GM23338 (cell line): ENCODE results near the gene AP5Z1. TPM values are rescaled to one million over a fixed set of nuclear protein-coding genes. Genes with fewer than 3 reads are reported as not detected.

Experiments
- ATAC-seq: fragments of 200-7000 bp; cut with Tn5 transposase; 3 replicates; pipeline ENCODE4 v1.9.1; 2020
- DNase-seq: peaks from one replicate; pipeline ENCODE4 v3.0.0-alpha.2; 2015; ENCODE audit warnings: low spot score
- H2AFZ ChIP-seq: fragments of 200-600 bp; sonication (generic); 2 replicates; pipeline ENCODE4 v1.8.0; 2016; ENCODE audit warnings: antibody characterized with exemption, mild to moderate bottlenecking, moderate library complexity
- H3F3A ChIP-seq: fragments of 200-600 bp; sonication (generic); replicated peaks from 2 replicates; pipeline ENCODE4 v1.8.0; 2017; ENCODE audit warnings: antibody characterized with exemption, mixed run types, low read depth
- H3K27ac ChIP-seq: fragments of 200-600 bp; sonication (generic); 2 replicates; pipeline ENCODE4 v1.6.1; 2016; ENCODE audit warnings: low read depth
- H3K27me3 ChIP-seq: fragments of 200-600 bp; sonication (generic); 2 replicates; pipeline ENCODE4 v1.8.0; 2016; ENCODE audit warnings: mild to moderate bottlenecking, mixed run types, moderate library complexity; ENCODE audit not compliant: insufficient read depth
- H3K36me3 ChIP-seq: fragments of 200-600 bp; sonication (generic); 2 replicates; pipeline ENCODE4 v1.8.0; 2016; ENCODE audit warnings: mild to moderate bottlenecking; ENCODE audit not compliant: insufficient read depth
- H3K4me1 ChIP-seq: fragments of 200-600 bp; sonication (generic); 2 replicates; pipeline ENCODE4 v1.8.0; 2016; ENCODE audit warnings: mild to moderate bottlenecking, moderate library complexity; ENCODE audit not compliant: insufficient read depth
- H3K4me2 ChIP-seq: fragments of 200-600 bp; sonication (generic); 2 replicates; pipeline ENCODE4 v1.7.1; 2017; ENCODE audit warnings: mixed run types
- H3K4me3 ChIP-seq: fragments of 200-600 bp; sonication (generic); 2 replicates; pipeline ENCODE4 v1.6.1; 2016; ENCODE audit warnings: mixed run types
- H3K79me2 ChIP-seq: fragments of 200-600 bp; sonication (generic); replicated peaks from 2 replicates; pipeline ENCODE4 v1.8.0; 2017; ENCODE audit warnings: mild to moderate bottlenecking; ENCODE audit not compliant: insufficient read depth
- H3K9me2 ChIP-seq: fragments of 200-600 bp; sonication (generic); 2 replicates; pipeline ENCODE4 v1.8.0; 2017; ENCODE audit not compliant: insufficient read depth
- H4K20me1 ChIP-seq: fragments of 200-600 bp; sonication (generic); replicated peaks from 2 replicates; pipeline ENCODE4 v1.8.0; 2017; ENCODE audit warnings: mild to moderate bottlenecking; ENCODE audit not compliant: insufficient read depth
- H3K27ac Mint-ChIP-seq: 2 replicates; pipeline ENCODE4 v1.8.0; 2020; ENCODE audit warnings: inconsistent platforms, mild to moderate bottlenecking, moderate library complexity, mixed read lengths
- H3K27me3 Mint-ChIP-seq: 3 replicates; pipeline ENCODE4 v1.8.0; 2022; ENCODE audit warnings: low read depth, mild to moderate bottlenecking, moderate library complexity, mixed read lengths, inconsistent platforms; ENCODE audit not compliant: insufficient read depth, poor library complexity
- H3K36me3 Mint-ChIP-seq: 3 replicates; pipeline ENCODE4 v1.8.0; 2021; ENCODE audit warnings: low read depth, mild to moderate bottlenecking, inconsistent platforms, moderate library complexity, mixed read lengths
- H3K4me1 Mint-ChIP-seq: 3 replicates; pipeline ENCODE4 v1.8.0; 2020; ENCODE audit warnings: mild to moderate bottlenecking, inconsistent platforms, mixed read lengths
- H3K4me3 Mint-ChIP-seq: 3 replicates; pipeline ENCODE4 v1.8.0; 2021; ENCODE audit warnings: moderate library complexity, mild to moderate bottlenecking, inconsistent platforms, mixed read lengths
- H3K9me3 Mint-ChIP-seq: 3 replicates; pipeline ENCODE4 v1.8.0; 2020; ENCODE audit warnings: moderate library complexity, mild to moderate bottlenecking, inconsistent platforms, mixed read lengths
- CREB1 ChIP-seq: fragments of 250-450 bp; sonication (Bioruptor Pico); IDR thresholded peaks from 2 replicates; pipeline ENCODE4 v1.5.0; 2020; ENCODE audit warnings: low read depth, mild to moderate bottlenecking, moderate library complexity
- CTCF ChIP-seq, 2 experiments: fragments of 200-600 bp in 1 of 2; sonication (generic) in 1 of 2; conservative IDR thresholded peaks; 2 replicates each; pipeline versions ENCODE4 v1.5.1 to v1.6.1; 2016 to 2017; ENCODE audit warnings: antibody characterized with exemption in 2 of 2, low read depth in 2 of 2, mild to moderate bottlenecking in 2 of 2, moderate library complexity in 1 of 2
- ETS1 ChIP-seq: IDR thresholded peaks from 2 replicates; pipeline ENCODE4 v1.6.1; 2016; ENCODE audit warnings: antibody characterized with exemption
- EZH2 ChIP-seq: fragments of 200-600 bp; sonication (generic); IDR thresholded peaks from one replicate; pipeline ENCODE4 v1.8.0; 2017; ENCODE audit warnings: antibody characterized with exemption, mild to moderate bottlenecking, low read depth; ENCODE audit not compliant: unreplicated experiment
- EZH2phosphoT487 ChIP-seq: fragments of 200-600 bp; sonication (generic); IDR thresholded peaks from one replicate; pipeline ENCODE4 v1.8.1; 2018; ENCODE audit warnings: antibody characterized with exemption; ENCODE audit not compliant: unreplicated experiment
- JUNB ChIP-seq: IDR thresholded peaks from one replicate; pipeline ENCODE4 v1.6.1; 2016; ENCODE audit warnings: antibody characterized with exemption; ENCODE audit not compliant: unreplicated experiment
- NANOG ChIP-seq: IDR thresholded peaks from 2 replicates; pipeline ENCODE4 v1.6.1; 2016; ENCODE audit warnings: antibody characterized with exemption, borderline replicate concordance
- POLR2AphosphoS5 ChIP-seq: IDR thresholded peaks from 2 replicates; pipeline ENCODE4 v1.6.1; 2016; ENCODE audit warnings: antibody characterized with exemption, low read depth
- REST ChIP-seq: IDR thresholded peaks from one replicate; pipeline ENCODE4 v1.6.1; 2018; ENCODE audit warnings: antibody characterized with exemption; ENCODE audit not compliant: unreplicated experiment
- STAT1 ChIP-seq: IDR thresholded peaks from one replicate; pipeline ENCODE4 v1.6.1; 2016; ENCODE audit warnings: antibody characterized with exemption; ENCODE audit not compliant: unreplicated experiment
- ZNF114 ChIP-seq: fragments of 250-450 bp; sonication (Bioruptor Pico); IDR thresholded peaks from 2 replicates; pipeline ENCODE4 v1.5.0; 2020; ENCODE audit warnings: mild to moderate bottlenecking, moderate library complexity
- ZNF331 ChIP-seq: fragments of 250-450 bp; sonication (Bioruptor Pico); IDR thresholded peaks from 2 replicates; pipeline ENCODE4 v1.5.0; 2020; ENCODE audit warnings: low read depth, mild to moderate bottlenecking, moderate library complexity
- ZNF462 ChIP-seq: fragments of 250-450 bp; sonication (Bioruptor Pico); IDR thresholded peaks from 2 replicates; pipeline ENCODE4 v1.5.0; 2020; ENCODE audit warnings: mild to moderate bottlenecking, moderate library complexity
- polyA plus RNA-seq: library from polyadenylated mRNA; unstranded; fragments of >200 nt; fragmentation: Nextera tagmentation; extraction: Ambion mirVana; gene quantifications from 2 replicates; pipeline ENCODE4 v1.2.1, GENCODE V29; 2016
- total RNA-seq: library from RNA; depleted of rRNA; stranded (reverse); fragments of >200 nt; shearing (Covaris generic); gene quantifications from 2 replicates; pipeline ENCODE4 v1.2.3, GENCODE V29; 2014

AP5Z1 gene
- total and polyA plus RNA-seq, 2 experiments from 2014 or later, result 16.3 to 31.2 TPM

DNA sequence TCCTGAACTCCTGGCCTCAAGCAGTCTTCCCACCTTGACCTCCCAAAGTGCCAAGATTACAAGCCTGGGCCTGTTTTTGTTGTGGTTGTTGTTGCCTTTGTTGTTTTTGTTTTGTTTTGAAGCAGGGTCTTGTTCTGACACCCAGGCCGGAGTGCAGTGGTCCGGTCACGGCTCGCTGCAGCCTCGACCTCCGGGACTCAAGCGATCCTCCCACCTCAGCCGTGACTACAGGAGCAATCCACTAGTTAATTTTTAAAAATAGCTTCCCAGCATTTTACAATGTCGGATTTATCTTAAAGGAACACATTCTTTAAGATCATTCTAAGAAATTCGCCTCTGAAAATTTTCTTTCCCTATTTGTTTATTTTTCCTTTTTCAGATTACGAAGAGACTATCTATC is 27.7 kb upstream of the AP5Z1 start:
- Histone ChIP-seq H3K36me3 (no peaks in the 10 kb centered on the region), H3K4me1 (peaks cover 15% of the 10 kb centered on the region), H3K4me3 (no peak overlapping the region), H3K27me3 (peaks cover 30% of the 10 kb centered on the region), H3K79me2 (0 out of 2 replicates have a peak, but pooled peaks cover 10% of the 10 kb centered on the region), H3K4me2 (no peak overlapping the region), H3F3A (peaks cover 6% of the 10 kb centered on the region; the same call in 1 of the 2 replicates), H3K9me2 (no peaks in the 10 kb centered on the region), H2AFZ (no peak overlapping the region), H3K27ac (no peak overlapping the region), H4K20me1 (peaks cover 13% of the 10 kb centered on the region)
- Mint-ChIP-seq H3K4me3 (no peak overlapping the region; the same call in 2 of the 3 replicates), H3K36me3 (peaks cover 16% of the 10 kb centered on the region; the same call in 2 of the 3 replicates), H3K4me1 (peaks cover 24% of the 10 kb centered on the region), H3K27ac (no peak overlapping the region), H3K9me3 (no peaks in the 10 kb centered on the region), H3K27me3 (peaks cover 35% of the 10 kb centered on the region)
- TF ChIP-seq JUNB, result no peak
- TF ChIP-seq CREB1 (CRISPR knock-in tag), result no peak
- TF ChIP-seq CTCF (conservative IDR thresholded peaks at IDR 0.05; ENCODE audit: low read depth in 2 of 2), result no peak
- no peak for TF ChIP-seq EZH2
- no peak for TF ChIP-seq ETS1
- TF ChIP-seq ZNF114 (CRISPR knock-in tag), result no peak
- TF ChIP-seq EZH2phosphoT487, result no peak
- TF ChIP-seq ZNF462 (CRISPR knock-in tag), result no peak
- no peak for TF ChIP-seq NANOG
- no peak for TF ChIP-seq REST
- TF ChIP-seq ZNF331 (CRISPR knock-in tag), result no peak
- no peak for TF ChIP-seq POLR2AphosphoS5
- TF ChIP-seq STAT1, result no peak
- no peak for DNase-seq
- ATAC-seq, result no peak
